NT2/D1 (cell line): ENCODE measurements around the gene CIAO3.

Experiments
- YY1 ChIP-seq: IDR thresholded peaks from 2 replicates; pipeline ENCODE4 v1.6.1; 2011; ENCODE audit not compliant: insufficient read length, insufficient read depth
- ZNF274 ChIP-seq: IDR thresholded peaks from 2 replicates; pipeline ENCODE4 v1.6.1; 2011; ENCODE audit warnings: mild to moderate bottlenecking, low read depth, low read length

- TF ChIP-seq YY1 (no peak), ZNF274 (no peak)
Observed at GRCh38 chr16:764848-765487, 24.2 kb upstream of the CIAO3 start.
